Stimulated activated CD4-positive, alpha-beta T cell treated with anti-CD3 and anti-CD28 coated beads, Interleukin-15, amount 100 ng/mL, for 24 hours (primary cell): ENCODE results near the gene GAB1.

ENCODE experiments used
- DNase-seq: peaks from one replicate; pipeline ENCODE4 v3.0.0-alpha.2; 2020

Gene GAB1

GRCh38 chr4:143336781-143337599, at the start of gene GAB1:
TSS of gene GAB1 (plus strand) at chr4:143336876. CDS start at chr4:143337189, 313 bp downstream.
- DNase-seq, result peak; percentile 57

- no peak for DNase-seq
Measured at GRCh38 chr4:143287572-143287923, 49.1 kb upstream of the GAB1 start.

GRCh38 chr4:143288171-143288570, 48.5 kb upstream of the GAB1 start:
- DNase-seq, result no peak

GRCh38 chr4:143289370-143289769, 47.3 kb upstream of the GAB1 start:
- DNase-seq, result no peak

- no peak for DNase-seq
Measured at GRCh38 chr4:143291314-143291713, 45.4 kb upstream of the GAB1 start.

GRCh38 chr4:143292858-143293257, 43.8 kb upstream of the GAB1 start:
- DNase-seq, result no peak

- DNase-seq, result no peak
Measured at GRCh38 chr4:143294310-143294709, 42.4 kb upstream of the GAB1 start.

GRCh38 chr4:143294710-143295275, 41.9 kb upstream of the GAB1 start:
- DNase-seq, result no peak

GRCh38 chr4:143296397-143297067, 40.1 kb upstream of the GAB1 start:
- DNase-seq, result no peak

- DNase-seq, result no peak
Measured at GRCh38 chr4:143300860-143301259, 35.8 kb upstream of the GAB1 start.

GRCh38 chr4:143302536-143302935, 34.1 kb upstream of the GAB1 start:
- DNase-seq, result no peak

GRCh38 chr4:143306788-143307187, 29.9 kb upstream of the GAB1 start:
- no peak for DNase-seq

- DNase-seq, result no peak
Measured at GRCh38 chr4:143307531-143307930, 29.1 kb upstream of the GAB1 start.

GRCh38 chr4:143308377-143308776, 28.3 kb upstream of the GAB1 start:
- no peak for DNase-seq

GRCh38 chr4:143311924-143312323, 24.8 kb upstream of the GAB1 start:
- DNase-seq, result no peak

- DNase-seq, result no peak
Measured at GRCh38 chr4:143313521-143313920, 23.2 kb upstream of the GAB1 start.

- no peak for DNase-seq
Measured at GRCh38 chr4:143313996-143314395, 22.7 kb upstream of the GAB1 start.

- no peak for DNase-seq
Measured at GRCh38 chr4:143320113-143320512, 16.6 kb upstream of the GAB1 start.

GRCh38 chr4:143326735-143327134, 9.9 kb upstream of the GAB1 start:
- no peak for DNase-seq

GRCh38 chr4:143329985-143330384, 6.7 kb upstream of the GAB1 start:
- no peak for DNase-seq

GRCh38 chr4:143335979-143336780, 496 bp upstream of the GAB1 start:
- DNase-seq, result peak; percentile 48

GRCh38 chr4:143337600-143338287, 1.1 kb downstream of the GAB1 start:
- DNase-seq, result peak; percentile 21

- no peak for DNase-seq
Measured at GRCh38 chr4:143338313-143338712, 1.6 kb downstream of the GAB1 start.
